Loucy (cell line): Measurements from ENCODE around the gene TBX18.

Experiments
- CTCF ChIP-seq: fragments of 200-600 bp; sonication (generic); conservative IDR thresholded peaks from 2 replicates; pipeline ENCODE4 v1.5.1; 2014; ENCODE audit warnings: mild to moderate bottlenecking, antibody characterized with exemption, low read length
- EZH2phosphoT487 ChIP-seq: fragments of 200-600 bp; IDR thresholded peaks from 2 replicates; pipeline ENCODE4 v1.6.1; 2018; ENCODE audit warnings: antibody characterized with exemption, mild to moderate bottlenecking, moderate library complexity, borderline replicate concordance

GRCh38 chr6:84663866-84664265 lies 100.5 kb downstream of the TBX18 start:
- TF ChIP-seq CTCF = no peak
- TF ChIP-seq EZH2phosphoT487 = no peak
